ENCODE results near the gene SPAG9. TPM values are rescaled to one million over a fixed set of nuclear protein-coding genes. Genes with fewer than 3 reads are reported as not detected.

SPAG9 gene
- total and polyA plus RNA-seq, 2 experiments from 2014 or later, result 13.7 to 45.0 TPM

GRCh38 chr17:50976951-50977472 lies 143.7 kb downstream of the SPAG9 start:
- ATAC-seq, result no peak
- H4K20me1 ChIP-seq (replicated peaks; ENCODE audit: insufficient read depth), result no peaks in the 10 kb centered on the region
- no peak for DNase-seq (ENCODE audit: low spot score)
- H3K4me2 ChIP-seq, result no peak overlapping the region
- Mint-ChIP-seq H3K9me3 (no peaks in the 10 kb centered on the region), H3K4me3 (no peak overlapping the region), H3K27ac (no peak overlapping the region), H3K36me3 (ENCODE audit: low read depth) (peaks cover 27% of the 10 kb centered on the region), H3K27me3 (ENCODE audit: insufficient read depth, low read depth, poor library complexity) (no peaks in the 10 kb centered on the region), H3K4me1 (no peaks in the 10 kb centered on the region)
- H3K36me3 ChIP-seq (ENCODE audit: insufficient read depth), result peaks cover 5% of the 10 kb centered on the region
- TF ChIP-seq POLR2AphosphoS5 (IDR thresholded peaks at IDR 0.05; ENCODE audit: low read depth) (no peak), REST (IDR thresholded peaks at IDR 0.05; ENCODE audit: unreplicated experiment) (no peak), EZH2 (IDR thresholded peaks at IDR 0.05; ENCODE audit: low read depth, unreplicated experiment) (no peak), ZNF462 (CRISPR knock-in tag; IDR thresholded peaks at IDR 0.05) (no peak), ETS1 (IDR thresholded peaks at IDR 0.05) (no peak), JUNB (IDR thresholded peaks at IDR 0.05; ENCODE audit: unreplicated experiment) (no peak), CREB1 (CRISPR knock-in tag; IDR thresholded peaks at IDR 0.05; ENCODE audit: low read depth) (no peak), STAT1 (IDR thresholded peaks at IDR 0.05; ENCODE audit: unreplicated experiment) (no peak), EZH2phosphoT487 (IDR thresholded peaks at IDR 0.05; ENCODE audit: unreplicated experiment) (no peak), NANOG (IDR thresholded peaks at IDR 0.05; ENCODE audit: borderline replicate concordance) (no peak)
- H3K27me3 ChIP-seq (ENCODE audit: insufficient read depth), result no peaks in the 10 kb centered on the region
- H3F3A ChIP-seq (replicated peaks; ENCODE audit: low read depth), result no peaks in the 10 kb centered on the region
- H3K79me2 ChIP-seq (replicated peaks; ENCODE audit: insufficient read depth), result no peaks in the 10 kb centered on the region
- H3K4me1 ChIP-seq (ENCODE audit: insufficient read depth), result no peaks in the 10 kb centered on the region
- H3K27ac ChIP-seq (ENCODE audit: low read depth), result no peak overlapping the region
- no peaks in the 10 kb centered on the region for H3K9me2 ChIP-seq (ENCODE audit: insufficient read depth)
- H2AFZ ChIP-seq, result no peak overlapping the region
- H3K4me3 ChIP-seq, result no peak overlapping the region
